Lower leg skin (tissue), 4 donors: Measurements from ENCODE around the gene SNTA1. TPM values are rescaled to one million over a fixed set of nuclear protein-coding genes. Genes with fewer than 3 reads are reported as not detected.
"Not testable (repeated sequence)": the region's sequence is repeated elsewhere in the genome, so short reads cannot be mapped to it uniquely, and the experiment has no call there.

Source experiments
- DNase-seq, 2 donors: peaks; one replicate each; pipeline ENCODE4 v3.0.0-alpha.2; 2019; ENCODE audit warnings: low spot score in 2 of 2
- H3K4me3 ChIP-seq: fragments of 200-600 bp; sonication (generic); 2 replicates; pipeline ENCODE4 v1.5.1; 2017; ENCODE audit warnings: mild to moderate bottlenecking, low read depth; ENCODE audit not compliant: poor library complexity, severe bottlenecking
- CTCF ChIP-seq, 3 donors: fragments of 450-650 bp; IDR thresholded peaks; one replicate each; pipeline ENCODE4 v1.5.1; 2016; ENCODE audit warnings: antibody characterized with exemption in 3 of 3, mild to moderate bottlenecking in 3 of 3, moderate library complexity in 2 of 3
- POLR2A ChIP-seq, 2 donors: fragments of 450-650 bp; IDR thresholded peaks; one replicate each; pipeline ENCODE4 v1.6.1; 2016 to 2017; ENCODE audit warnings: antibody characterized with exemption in 2 of 2, mild to moderate bottlenecking in 1 of 2, moderate library complexity in 1 of 2
- WGBS, 2 donors: methylation state at CpG; one replicate each; pipeline ENCODE4 v1.1.5; 2018; 5-methylcytosine and 5-hydroxymethylcytosine counted together
- intact Hi-C: fragments of 100-400 bp; cut with DNase I; formaldehyde crosslinking; loops from one replicate; pipeline ENCODE4 v1.15.0; 2023; ENCODE audit warnings: low total_unique reads
- total RNA-seq, 4 donors: library from RNA; depleted of rRNA; stranded (reverse); fragments of >200 nt; gene quantifications; one replicate each; pipeline ENCODE4 v1.1.0, GENCODE V29; 2016

Gene SNTA1
- total RNA-seq: 10 to 100 TPM; 13.0 to 22.6 (median 17.8) TPM

- 1% methylated on average over 36 to 46 of the region's 75 CpGs for WGBS, 2 donors
- DNase-seq: peak; percentile 91 to 98
- peak within 1 kb of the TSS; percentile 67 for H3K4me3 ChIP-seq
- intact Hi-C loops: no loop called here
- TF ChIP-seq CTCF (IDR thresholded peaks at IDR 0.05) (no peak), POLR2A (IDR thresholded peaks at IDR 0.05) (no peak)
These were observed at the start of gene SNTA1 for GRCh38 chr20:33443512-33444239. TSS of gene SNTA1 (minus strand) at chr20:33443763. CDS start at chr20:33443620, 143 bp downstream.

GRCh38 chr20:33490934-33491656, 47.5 kb upstream of the SNTA1 start:
- H3K4me3 ChIP-seq: peak overlapping the region; percentile 68
- WGBS, 2 donors: 35 to 45% methylated on average over 8 of the region's 8 CpGs
- intact Hi-C loops: no loop called here
- DNase-seq: no peak
- TF ChIP-seq CTCF (IDR thresholded peaks at IDR 0.05) (no peak), POLR2A (IDR thresholded peaks at IDR 0.05) (no peak)

- WGBS, 2 donors: 1 to 5% methylated on average over 7 to 85 of the region's 105 CpGs
- intact Hi-C loops: no loop called here
- H3K4me3 ChIP-seq: peak within 1 kb of the TSS; percentile 68
- DNase-seq: peak; percentile 28 to 92
- TF ChIP-seq POLR2A (IDR thresholded peaks at IDR 0.05) (no peak), CTCF (IDR thresholded peaks at IDR 0.05) (no peak)
These were observed 46.7 kb upstream of the SNTA1 start, which contains the start of gene CBFA2T2 for GRCh38 chr20:33490023-33490933. TSS of gene CBFA2T2 (plus strand) at chr20:33490096. CDS start at chr20:33490268, 172 bp downstream.

GRCh38 chr20:33489495-33490022, 46.0 kb upstream of the SNTA1 start:
- TF ChIP-seq POLR2A (IDR thresholded peaks at IDR 0.05) (peak in 1 of 2 donors; percentile 90), CTCF (IDR thresholded peaks at IDR 0.05) (no peak)
- no peak overlapping the region for H3K4me3 ChIP-seq
- 1 to 2% methylated on average over 30 to 36 of the region's 36 CpGs for WGBS, 2 donors
- DNase-seq: peak; percentile 99 to 100
- intact Hi-C loops: no loop called here

GRCh38 chr20:33488661-33489494, 45.3 kb upstream of the SNTA1 start:
- not testable (repeated sequence) for H3K4me3 ChIP-seq

More at GRCh38 chr20:33488661-33489494, 45.3 kb upstream of the SNTA1 start:
- DNase-seq, intact Hi-C loops: not testable (repeated sequence)
- 91 to 94% methylated on average over 32 of the region's 32 CpGs for WGBS, 2 donors
